Upper lobe of left lung (tissue), 4 donors: ENCODE data around the gene MEAK7.

Source experiments
- EP300 ChIP-seq, 4 donors: sonication (generic); formaldehyde crosslinking; IDR thresholded peaks; one replicate each; pipeline ENCODE4 v1.5.1; 2017; ENCODE audit warnings: antibody characterized with exemption in 4 of 4, control low read depth in 2 of 4
- POLR2A ChIP-seq, 4 donors: fragments of 450-650 bp; IDR thresholded peaks; one replicate each; pipeline ENCODE4 v1.5.1; 2016 to 2017; ENCODE audit warnings: antibody characterized with exemption in 4 of 4, mild to moderate bottlenecking in 2 of 4
- POLR2AphosphoS5 ChIP-seq, 2 donors: sonication (generic); formaldehyde crosslinking; IDR thresholded peaks; one replicate each; pipeline ENCODE4 v1.5.1; 2017; ENCODE audit warnings: antibody characterized with exemption in 2 of 2
- TF ChIP-seq, protein P1 (sequence below), 6 experiments: fragments of 450-650 bp in 4 of 6; fragments of 200-600 bp in 2 of 6; sonication (generic) in 2 of 6; IDR thresholded peaks; one replicate each; pipeline ENCODE4 v1.5.1; 2016 to 2019; ENCODE audit warnings: antibody characterized with exemption in 6 of 6

DNA sequence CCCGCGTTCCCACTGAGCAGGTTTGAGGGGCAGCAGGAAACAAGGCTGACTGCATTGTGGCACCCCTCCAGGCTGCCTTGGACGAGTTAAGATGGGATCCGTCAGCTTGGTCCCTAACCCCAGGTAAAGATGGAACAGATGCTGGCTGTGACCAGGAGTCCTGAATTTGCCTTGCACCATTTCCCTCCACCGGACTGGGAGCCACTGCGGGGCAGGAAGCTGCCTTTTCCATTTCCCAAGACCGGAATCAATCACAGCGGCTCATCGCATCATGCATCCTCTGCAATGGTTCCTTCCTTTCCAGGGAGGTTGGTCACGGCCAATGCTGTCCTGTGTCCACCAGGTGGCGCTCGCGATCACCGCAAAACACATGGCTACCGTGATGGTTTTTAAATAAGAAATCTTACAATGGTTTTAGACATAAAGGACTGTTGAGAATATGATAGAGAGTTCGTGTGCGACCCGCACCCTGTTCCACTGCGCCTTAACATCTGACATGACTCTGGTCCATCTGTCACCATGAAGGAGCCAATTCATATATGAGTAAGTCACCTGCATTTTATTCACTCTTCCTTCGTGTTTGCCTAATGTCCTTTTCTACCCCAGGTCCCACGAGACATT is 6.8 kb upstream of the MEAK7 start:
- TF ChIP-seq, protein P1, sequence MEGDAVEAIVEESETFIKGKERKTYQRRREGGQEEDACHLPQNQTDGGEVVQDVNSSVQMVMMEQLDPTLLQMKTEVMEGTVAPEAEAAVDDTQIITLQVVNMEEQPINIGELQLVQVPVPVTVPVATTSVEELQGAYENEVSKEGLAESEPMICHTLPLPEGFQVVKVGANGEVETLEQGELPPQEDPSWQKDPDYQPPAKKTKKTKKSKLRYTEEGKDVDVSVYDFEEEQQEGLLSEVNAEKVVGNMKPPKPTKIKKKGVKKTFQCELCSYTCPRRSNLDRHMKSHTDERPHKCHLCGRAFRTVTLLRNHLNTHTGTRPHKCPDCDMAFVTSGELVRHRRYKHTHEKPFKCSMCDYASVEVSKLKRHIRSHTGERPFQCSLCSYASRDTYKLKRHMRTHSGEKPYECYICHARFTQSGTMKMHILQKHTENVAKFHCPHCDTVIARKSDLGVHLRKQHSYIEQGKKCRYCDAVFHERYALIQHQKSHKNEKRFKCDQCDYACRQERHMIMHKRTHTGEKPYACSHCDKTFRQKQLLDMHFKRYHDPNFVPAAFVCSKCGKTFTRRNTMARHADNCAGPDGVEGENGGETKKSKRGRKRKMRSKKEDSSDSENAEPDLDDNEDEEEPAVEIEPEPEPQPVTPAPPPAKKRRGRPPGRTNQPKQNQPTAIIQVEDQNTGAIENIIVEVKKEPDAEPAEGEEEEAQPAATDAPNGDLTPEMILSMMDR (IDR thresholded peaks at IDR 0.05): peak; percentile 93 to 97 (median 94)
- no peak for TF ChIP-seq POLR2A (IDR thresholded peaks at IDR 0.05)
- TF ChIP-seq EP300 (IDR thresholded peaks at IDR 0.05): no peak
- peak; percentile 18 to 55 for TF ChIP-seq POLR2AphosphoS5 (IDR thresholded peaks at IDR 0.05)
